GM20431 (cell line): ENCODE data around the gene ATG4C.

ENCODE experiments used
- in situ Hi-C: fragments of 300-500 bp; cut with MseI, MboI; formaldehyde crosslinking; loops from one replicate; pipeline ENCODE4 v1.15.0; 2020; ENCODE audit warnings: low sequenced_read_pairs; ENCODE audit not compliant: unreplicated experiment

Gene ATG4C

GRCh38 chr1:62834400-62834961 is 50.5 kb downstream of the ATG4C start:
- in situ Hi-C loops: no loop called here

DNA sequence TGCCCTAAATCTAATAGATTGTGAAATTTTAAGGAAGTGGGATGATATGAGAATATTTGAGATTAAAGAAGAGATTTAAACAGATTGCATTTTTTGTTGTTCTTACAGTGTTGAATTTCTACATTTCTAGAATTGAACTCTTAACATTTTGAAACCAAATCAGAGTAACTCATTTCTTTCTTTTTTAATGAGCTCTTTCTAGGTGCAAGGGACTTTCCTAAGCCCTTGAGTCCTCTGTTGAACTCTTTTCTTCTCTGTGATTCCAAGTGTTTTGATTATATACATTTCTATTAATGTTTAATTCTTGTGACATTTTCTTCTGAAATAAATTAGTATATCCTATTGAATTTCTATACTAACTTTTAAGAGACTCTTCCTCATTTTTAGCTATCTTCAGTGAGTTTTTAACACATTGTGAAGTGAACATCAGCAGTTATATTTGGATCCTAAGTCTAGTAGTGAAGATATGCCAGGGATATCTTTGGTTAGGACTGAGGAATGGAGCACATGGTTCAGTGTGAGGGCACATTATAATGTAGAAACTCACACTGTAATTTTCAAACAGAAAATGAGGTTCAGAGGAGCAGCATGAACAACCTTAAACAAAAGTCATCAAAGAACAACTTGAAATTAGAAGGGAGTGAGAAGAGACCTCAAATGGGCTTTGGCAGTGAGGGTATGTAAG is 53.1 kb downstream of the ATG4C start:
- in situ Hi-C loops: no loop called here

GRCh38 chr1:62840555-62840954 is 56.6 kb downstream of the ATG4C start:
- in situ Hi-C loops: no loop called here

- in situ Hi-C loops: no loop called here
Observed at GRCh38 chr1:62841587-62842169, 57.7 kb downstream of the ATG4C start.

- in situ Hi-C loops: no loop called here
Observed at GRCh38 chr1:62844030-62844429, 60.1 kb downstream of the ATG4C start.

- in situ Hi-C loops: no loop called here
Observed at GRCh38 chr1:62849031-62849430, 65.1 kb downstream of the ATG4C start.

DNA sequence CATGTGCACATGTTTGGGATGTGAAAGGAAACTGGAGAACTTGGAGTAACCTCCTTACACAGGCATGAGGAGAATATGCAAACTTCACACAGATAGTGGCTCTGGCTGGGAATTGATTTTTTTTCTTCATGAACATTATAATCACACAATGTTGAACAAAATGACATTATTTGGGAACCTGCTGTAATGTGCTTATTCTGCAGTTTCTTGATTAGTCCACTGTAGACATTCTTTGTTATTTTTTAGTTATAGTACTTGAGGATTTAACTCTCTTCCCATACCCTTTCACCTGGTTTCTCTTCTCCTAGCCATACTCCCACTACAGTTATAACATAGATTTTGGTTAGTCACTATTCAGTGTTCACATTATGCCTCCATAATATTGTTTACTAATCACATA is 68.3 kb downstream of the ATG4C start:
- in situ Hi-C loops: no loop called here

- in situ Hi-C loops: no loop called here
Observed at GRCh38 chr1:62856960-62857359, 73.0 kb downstream of the ATG4C start.

DNA sequence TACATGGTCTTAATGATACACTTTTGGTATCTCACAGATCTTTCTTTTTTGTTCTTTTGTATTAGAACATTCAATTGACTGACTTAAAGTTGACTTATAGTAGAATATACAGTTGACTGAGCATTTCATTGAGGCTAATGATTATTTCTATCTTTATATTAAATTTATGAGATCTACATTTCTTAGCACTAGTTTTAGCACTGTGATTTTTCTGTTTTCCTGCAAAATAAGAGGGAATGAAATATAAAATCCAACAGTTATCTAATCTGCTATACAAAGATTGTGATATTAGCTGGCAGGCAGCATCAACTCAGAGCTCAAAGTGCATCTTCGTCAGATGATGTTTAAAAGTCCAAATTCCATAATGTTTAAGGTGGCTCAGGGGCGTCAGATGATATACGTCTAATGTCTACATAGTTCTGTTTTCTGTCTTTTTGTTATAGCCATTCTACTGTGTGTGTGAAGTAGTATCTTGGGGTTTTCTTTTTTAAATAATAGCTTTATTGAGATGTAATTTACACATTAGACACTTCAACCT is 85.4 kb downstream of the ATG4C start:
- in situ Hi-C loops: no loop called here

- in situ Hi-C loops: no loop called here
Observed at GRCh38 chr1:62870148-62870547, 86.2 kb downstream of the ATG4C start.

GRCh38 chr1:62875676-62876075 is 91.7 kb downstream of the ATG4C start:
- in situ Hi-C loops: no loop called here

GRCh38 chr1:62876535-62876934 is 92.6 kb downstream of the ATG4C start:
- in situ Hi-C loops: no loop called here

DNA sequence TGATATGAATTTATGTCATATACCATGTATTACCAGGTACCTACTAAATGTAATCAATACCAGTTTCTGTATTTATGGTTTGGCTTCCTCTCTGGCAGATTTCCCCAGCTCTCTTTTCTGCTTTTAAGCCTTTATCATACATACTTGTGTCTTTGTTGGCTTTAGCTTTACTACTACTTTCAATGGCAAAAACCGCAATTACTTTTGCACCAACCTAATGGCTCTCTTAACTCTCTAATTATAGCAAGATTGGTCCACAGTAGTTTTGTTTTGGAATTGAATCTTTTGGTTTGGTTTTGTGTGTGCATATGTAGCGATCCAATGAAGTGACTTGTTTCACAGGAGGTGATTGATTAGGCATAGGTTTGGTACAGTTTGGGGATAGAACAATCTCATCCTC is 93.6 kb downstream of the ATG4C start:
- in situ Hi-C loops: no loop called here

DNA sequence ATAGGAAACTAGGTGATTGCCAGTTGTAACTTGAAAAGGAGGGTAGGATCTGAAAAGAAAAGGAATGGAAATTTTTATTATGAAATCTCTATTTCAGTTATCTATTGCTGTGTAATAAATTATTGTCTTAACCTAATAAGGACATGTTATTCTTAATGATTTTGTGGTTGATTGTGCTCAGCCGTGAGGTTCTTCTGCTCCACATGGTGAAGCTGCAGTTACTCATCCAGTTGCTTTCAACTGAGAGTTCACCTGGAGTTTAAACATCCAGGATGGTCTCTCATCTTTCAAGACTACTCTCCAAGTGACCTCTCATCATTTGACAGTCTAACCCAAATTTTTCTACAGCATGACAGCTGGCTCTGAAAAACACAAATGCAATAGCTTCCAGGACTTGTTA is 96.0 kb downstream of the ATG4C start:
- in situ Hi-C loops: no loop called here

DNA sequence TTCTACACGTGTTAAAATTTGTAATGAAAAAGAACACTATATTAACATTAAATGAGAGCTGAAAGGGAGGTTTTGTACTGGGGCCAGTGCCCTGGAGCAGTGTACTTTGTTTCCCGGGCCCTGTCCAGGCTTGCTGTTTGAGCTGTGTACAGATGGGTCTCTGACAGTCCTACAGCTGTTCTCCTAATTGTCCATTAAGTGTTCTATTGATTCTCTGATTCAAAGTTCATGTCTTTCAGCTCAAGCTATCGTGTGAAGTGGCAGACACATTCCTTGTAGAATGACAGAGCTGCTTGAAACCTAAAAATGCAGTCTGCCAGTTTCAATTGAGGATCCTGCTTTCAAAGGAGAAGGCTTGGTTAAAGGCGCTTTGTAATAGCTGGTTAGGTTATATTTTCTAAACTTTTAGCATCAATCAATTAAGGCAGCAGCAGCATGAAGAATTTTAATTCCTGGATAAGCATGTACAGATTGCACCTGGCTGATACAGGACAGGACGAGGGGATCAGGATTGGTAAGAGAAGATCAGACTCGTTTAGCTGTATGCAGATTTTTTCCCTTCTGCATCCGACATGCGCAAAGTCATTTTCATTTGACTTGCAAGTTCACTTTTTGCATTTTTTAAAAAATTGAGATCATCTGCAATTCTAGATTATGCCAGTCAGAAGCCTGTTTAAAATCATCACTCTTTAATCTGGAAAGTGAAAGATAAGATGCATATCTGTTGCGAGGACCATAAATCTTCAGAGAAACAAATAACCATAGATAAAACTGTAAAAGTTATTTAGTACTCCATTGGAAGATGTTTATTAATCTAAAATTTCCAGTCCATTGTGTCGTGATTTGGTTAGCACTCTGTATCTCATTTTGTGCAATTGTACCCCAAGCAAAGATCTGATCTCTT is 98.5 kb downstream of the ATG4C start:
- in situ Hi-C loops: no loop called here

GRCh38 chr1:62884156-62884740 is 100.3 kb downstream of the ATG4C start:
- in situ Hi-C loops: no loop called here

- in situ Hi-C loops: no loop called here
Observed at GRCh38 chr1:62887799-62888507, 104.0 kb downstream of the ATG4C start.

GRCh38 chr1:62891956-62892562 is 108.1 kb downstream of the ATG4C start:
- in situ Hi-C loops: no loop called here

DNA sequence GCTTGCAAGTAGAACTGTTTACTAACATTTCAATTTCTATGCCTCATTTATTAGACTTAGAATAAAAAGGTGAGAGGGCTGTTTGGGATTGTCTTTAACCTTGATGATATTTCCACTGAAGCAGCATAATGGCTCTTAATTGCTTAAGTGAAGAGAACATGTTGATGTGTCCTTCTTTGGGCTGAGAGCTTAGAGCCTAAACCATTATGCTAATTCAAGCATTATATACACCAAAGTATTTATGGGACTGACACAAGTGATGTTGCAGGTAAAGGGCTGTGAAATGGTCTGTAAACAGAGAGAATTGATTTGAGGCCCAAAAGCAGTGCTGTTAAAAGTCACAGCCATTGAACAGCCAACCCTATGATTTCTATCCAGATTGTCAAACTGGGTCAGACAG is 113.9 kb downstream of the ATG4C start:
- in situ Hi-C loops: no loop called here
